Measurements from ENCODE around the gene PRAMEF20.

- no peak for TF ChIP-seq POLR2AphosphoS5 (IDR thresholded peaks at IDR 0.05; ENCODE audit: low read depth, low read length)
- no peak for TF ChIP-seq POLR2A (IDR thresholded peaks at IDR 0.05; ENCODE audit: low read depth, low read length)
Observed at GRCh38 chr1:13462682-13463081, 52.4 kb downstream of the PRAMEF20 start.

Data from GM12892 (cell line).